ENCODE results near the gene ACAP3.

The ACAP3 gene

DNA sequence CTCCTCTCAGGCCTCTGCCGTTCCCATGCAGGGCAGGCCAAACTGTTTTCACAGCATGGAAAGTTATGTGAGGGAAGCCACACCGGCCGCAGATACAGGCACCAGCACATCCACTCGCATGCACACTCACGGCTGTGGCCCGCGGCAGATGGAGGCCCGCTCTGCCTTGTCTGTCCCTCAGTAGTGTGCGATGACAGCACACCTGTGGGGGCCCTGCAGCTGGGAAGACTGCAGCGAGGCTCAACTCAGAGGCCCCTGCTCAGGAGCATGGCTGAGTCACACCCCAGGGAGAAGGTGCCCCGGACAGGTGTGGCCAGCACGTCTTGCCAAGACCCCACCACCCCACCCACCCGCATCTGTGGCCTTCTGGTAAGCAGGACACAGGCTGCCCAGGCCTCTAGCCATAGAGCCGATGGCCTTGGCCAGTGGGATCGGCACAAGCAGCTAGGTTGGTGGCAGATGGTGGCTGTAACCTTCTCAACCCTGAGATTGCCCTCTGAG is 32.7 kb downstream of the ACAP3 start:
- Histone ChIP-seq H3K4me1 (ENCODE audit: control insufficient read depth, insufficient read depth, low read length) (no peaks in the 10 kb centered on the region), H3K36me3 (ENCODE audit: control insufficient read depth, insufficient read depth, low read length) (peaks cover 7% of the 10 kb centered on the region; the same call in 1 of the 2 replicates), H3K9me3 (ENCODE audit: control insufficient read depth, insufficient read depth, low read length) (no peaks in the 10 kb centered on the region), H3K27me3 (ENCODE audit: control insufficient read depth, insufficient read depth, low read length) (no peaks in the 10 kb centered on the region; the same call in 1 of the 2 replicates), H3K4me3 (ENCODE audit: low read depth, low read length) (no peak overlapping the region), H3K27ac (ENCODE audit: low read depth, low read length) (no peak overlapping the region), H3K9ac (ENCODE audit: low read depth, low read length) (no peak overlapping the region)

DNA sequence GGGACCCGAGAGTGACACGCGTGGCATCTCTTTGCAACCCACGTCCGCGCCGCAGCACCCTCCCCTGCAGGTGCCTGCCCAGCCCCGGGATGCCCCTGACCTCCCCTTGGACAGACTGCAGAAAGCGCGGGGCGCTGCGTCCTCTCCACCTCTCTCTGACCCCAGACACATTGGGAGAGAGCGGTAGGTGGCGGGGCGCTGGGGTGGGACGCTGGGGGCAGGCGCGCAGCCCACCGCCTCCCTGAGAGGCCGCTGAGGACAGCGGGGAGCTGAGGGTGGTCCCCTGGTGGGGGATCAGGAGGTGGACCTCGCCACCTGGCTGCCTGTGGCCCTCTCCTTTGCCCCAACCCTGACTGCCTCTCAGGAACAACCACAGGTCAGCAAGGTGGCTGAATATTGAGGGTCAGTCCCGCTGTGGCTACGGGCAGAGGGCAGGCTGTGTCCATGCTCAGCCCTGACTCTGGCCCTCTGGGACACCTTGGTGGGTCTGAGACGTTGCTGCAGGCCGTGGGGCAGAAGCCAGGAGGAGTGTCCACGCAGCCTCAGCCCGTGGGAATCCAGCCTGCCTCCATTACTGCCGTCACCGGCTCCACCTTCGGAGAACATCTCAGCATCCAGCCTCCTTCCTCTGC is 33.3 kb downstream of the ACAP3 start:
- H3K27me3 ChIP-seq (ENCODE audit: control insufficient read depth, insufficient read depth, low read length) = no peaks in the 10 kb centered on the region; the same call in 1 of the 2 replicates
- peak overlapping the region; percentile 73 for H3K4me3 ChIP-seq (ENCODE audit: low read depth, low read length)
- H3K36me3 ChIP-seq (ENCODE audit: control insufficient read depth, insufficient read depth, low read length) = peaks cover 7% of the 10 kb centered on the region; the same call in 1 of the 2 replicates
- H3K9ac ChIP-seq (ENCODE audit: low read depth, low read length) = no peak overlapping the region
- H3K27ac ChIP-seq (ENCODE audit: low read depth, low read length) = no peak overlapping the region
- no peaks in the 10 kb centered on the region for H3K9me3 ChIP-seq (ENCODE audit: control insufficient read depth, insufficient read depth, low read length)
- H3K4me1 ChIP-seq (ENCODE audit: control insufficient read depth, insufficient read depth, low read length) = no peaks in the 10 kb centered on the region

GRCh38 chr1:1273512-1274298 is 34.0 kb downstream of the ACAP3 start, which contains the start of gene UBE2J2:
Gene UBE2J2 (minus strand): TSS chr1:1273854. CDS start chr1:1267992, 5,862 bp downstream.
- peak within 1 kb of the TSS; percentile 77 for H3K27ac ChIP-seq (ENCODE audit: low read depth, low read length)
- H3K9ac ChIP-seq (ENCODE audit: low read depth, low read length) = peak within 1 kb of the TSS; percentile 85
- H3K9me3 ChIP-seq (ENCODE audit: control insufficient read depth, insufficient read depth, low read length) = no peaks in the 10 kb centered on the region
- H3K4me1 ChIP-seq (ENCODE audit: control insufficient read depth, insufficient read depth, low read length) = no peaks in the 10 kb centered on the region
- H3K27me3 ChIP-seq (ENCODE audit: control insufficient read depth, insufficient read depth, low read length) = no peaks in the 10 kb centered on the region; the same call in 1 of the 2 replicates
- peak within 1 kb of the TSS; percentile 73 for H3K4me3 ChIP-seq (ENCODE audit: low read depth, low read length)
- H3K36me3 ChIP-seq (ENCODE audit: control insufficient read depth, insufficient read depth, low read length) = peaks cover 7% of the 10 kb centered on the region; the same call in 1 of the 2 replicates

GRCh38 chr1:1273209-1273511 is 34.6 kb downstream of the ACAP3 start:
- H3K27ac ChIP-seq (ENCODE audit: low read depth, low read length) = peak overlapping the region; percentile 77
- no peaks in the 10 kb centered on the region for H3K4me1 ChIP-seq (ENCODE audit: control insufficient read depth, insufficient read depth, low read length)

GRCh38 chr1:1272341-1273208 is 35.2 kb downstream of the ACAP3 start:
- peak overlapping the region; percentile 77 for H3K27ac ChIP-seq (ENCODE audit: low read depth, low read length)
- H3K27me3 ChIP-seq (ENCODE audit: control insufficient read depth, insufficient read depth, low read length) = no peaks in the 10 kb centered on the region; the same call in 1 of the 2 replicates
- peak overlapping the region; percentile 85 for H3K9ac ChIP-seq (ENCODE audit: low read depth, low read length)
- H3K36me3 ChIP-seq (ENCODE audit: control insufficient read depth, insufficient read depth, low read length) = peaks cover 13% of the 10 kb centered on the region
- H3K9me3 ChIP-seq (ENCODE audit: control insufficient read depth, insufficient read depth, low read length) = no peaks in the 10 kb centered on the region
- peak overlapping the region; percentile 73 for H3K4me3 ChIP-seq (ENCODE audit: low read depth, low read length)
- no peaks in the 10 kb centered on the region for H3K4me1 ChIP-seq (ENCODE audit: control insufficient read depth, insufficient read depth, low read length)

More at GRCh38 chr1:1273209-1273511, 34.6 kb downstream of the ACAP3 start:
- Histone ChIP-seq H3K9ac (ENCODE audit: low read depth, low read length) (peak overlapping the region; percentile 85), H3K27me3 (ENCODE audit: control insufficient read depth, insufficient read depth, low read length) (no peaks in the 10 kb centered on the region; the same call in 1 of the 2 replicates), H3K9me3 (ENCODE audit: control insufficient read depth, insufficient read depth, low read length) (no peaks in the 10 kb centered on the region), H3K4me3 (ENCODE audit: low read depth, low read length) (peak overlapping the region; percentile 73), H3K36me3 (ENCODE audit: control insufficient read depth, insufficient read depth, low read length) (peaks cover 8% of the 10 kb centered on the region)

DNA sequence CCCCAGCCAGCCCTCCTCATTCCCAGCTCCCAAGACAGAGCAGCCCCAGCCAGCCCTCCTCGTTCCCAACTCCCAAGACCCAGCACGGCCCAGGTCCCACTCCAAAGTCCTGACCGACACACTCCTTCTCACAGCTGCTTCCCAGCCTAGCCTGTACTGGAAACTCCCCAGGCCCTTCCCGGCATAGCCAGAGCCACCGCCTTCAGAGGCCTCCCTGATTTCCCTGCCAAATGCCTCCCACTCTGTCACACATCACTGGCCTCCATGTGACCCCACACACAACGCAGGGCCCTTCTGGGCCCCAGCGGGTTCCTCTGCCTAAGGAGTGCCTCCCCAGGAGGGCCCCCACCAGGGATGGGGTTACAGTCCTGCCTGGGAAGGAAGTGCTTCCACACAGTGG is 36.9 kb downstream of the ACAP3 start:
- Histone ChIP-seq H3K9ac (ENCODE audit: low read depth, low read length) (no peak overlapping the region), H3K27me3 (ENCODE audit: control insufficient read depth, insufficient read depth, low read length) (no peaks in the 10 kb centered on the region; the same call in 1 of the 2 replicates), H3K36me3 (ENCODE audit: control insufficient read depth, insufficient read depth, low read length) (peaks cover 24% of the 10 kb centered on the region), H3K4me3 (ENCODE audit: low read depth, low read length) (no peak overlapping the region), H3K4me1 (ENCODE audit: control insufficient read depth, insufficient read depth, low read length) (no peaks in the 10 kb centered on the region), H3K9me3 (ENCODE audit: control insufficient read depth, insufficient read depth, low read length) (no peaks in the 10 kb centered on the region), H3K27ac (ENCODE audit: low read depth, low read length) (no peak overlapping the region)

DNA sequence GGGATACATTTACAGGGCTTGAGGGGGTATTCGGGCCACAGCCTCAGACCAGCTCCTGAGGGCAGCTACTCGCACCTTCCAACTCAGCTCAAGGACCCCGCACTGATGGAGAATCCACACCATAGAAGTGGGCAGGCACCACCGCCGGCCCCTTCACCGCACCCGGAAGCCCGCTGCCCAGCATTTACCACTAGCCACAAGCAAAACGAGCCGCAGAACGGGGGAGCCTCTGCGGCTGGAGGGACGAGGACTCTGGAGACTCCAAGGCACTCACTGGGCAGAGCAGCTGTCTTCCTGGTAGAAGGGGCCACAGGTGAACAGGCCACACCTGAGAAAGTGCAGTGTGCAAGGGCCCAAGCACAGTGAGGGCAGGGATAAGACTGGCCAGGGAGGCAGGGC is 39.4 kb downstream of the ACAP3 start:
- no peaks in the 10 kb centered on the region for H3K9me3 ChIP-seq (ENCODE audit: control insufficient read depth, insufficient read depth, low read length)
- no peaks in the 10 kb centered on the region for H3K4me1 ChIP-seq (ENCODE audit: control insufficient read depth, insufficient read depth, low read length)
- H3K27ac ChIP-seq (ENCODE audit: low read depth, low read length) = no peak overlapping the region
- no peak overlapping the region for H3K4me3 ChIP-seq (ENCODE audit: low read depth, low read length)
- H3K36me3 ChIP-seq (ENCODE audit: control insufficient read depth, insufficient read depth, low read length) = peaks cover 48% of the 10 kb centered on the region
- H3K9ac ChIP-seq (ENCODE audit: low read depth, low read length) = no peak overlapping the region
- no peaks in the 10 kb centered on the region for H3K27me3 ChIP-seq (ENCODE audit: control insufficient read depth, insufficient read depth, low read length)

- H3K4me3 ChIP-seq (ENCODE audit: low read depth, low read length) = no peak overlapping the region
- peaks cover 54% of the 10 kb centered on the region for H3K36me3 ChIP-seq (ENCODE audit: control insufficient read depth, insufficient read depth, low read length)
- no peak overlapping the region for H3K9ac ChIP-seq (ENCODE audit: low read depth, low read length)
- H3K27me3 ChIP-seq (ENCODE audit: control insufficient read depth, insufficient read depth, low read length) = no peaks in the 10 kb centered on the region
- no peaks in the 10 kb centered on the region for H3K9me3 ChIP-seq (ENCODE audit: control insufficient read depth, insufficient read depth, low read length)
- no peak overlapping the region for H3K27ac ChIP-seq (ENCODE audit: low read depth, low read length)
- no peaks in the 10 kb centered on the region for H3K4me1 ChIP-seq (ENCODE audit: control insufficient read depth, insufficient read depth, low read length)
Measured at GRCh38 chr1:1267488-1268283, 40.0 kb downstream of the ACAP3 start.

DNA sequence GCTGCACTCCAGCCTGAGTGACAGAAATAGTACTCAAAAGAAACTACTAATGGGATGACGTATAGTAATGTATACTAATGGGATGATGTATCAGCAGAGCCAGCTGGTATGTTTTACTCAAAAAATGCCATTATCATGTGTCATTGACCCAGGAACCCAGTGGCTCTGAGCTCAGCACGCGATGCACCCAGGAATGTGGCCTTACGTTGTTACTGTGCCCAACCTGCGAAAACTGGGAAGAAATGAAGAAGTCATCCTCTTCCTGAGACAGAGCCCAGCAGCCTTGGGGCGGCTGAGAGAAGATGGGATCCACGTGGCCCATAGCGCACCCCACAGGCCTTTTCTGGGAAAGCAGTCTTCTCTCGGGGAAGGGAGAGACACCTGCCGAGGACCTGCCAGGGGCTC is 42.9 kb downstream of the ACAP3 start:
- Histone ChIP-seq H3K36me3 (ENCODE audit: control insufficient read depth, insufficient read depth, low read length) (peaks cover 66% of the 10 kb centered on the region), H3K9me3 (ENCODE audit: control insufficient read depth, insufficient read depth, low read length) (no peaks in the 10 kb centered on the region), H3K9ac (ENCODE audit: low read depth, low read length) (no peak overlapping the region), H3K27ac (ENCODE audit: low read depth, low read length) (no peak overlapping the region), H3K4me3 (ENCODE audit: low read depth, low read length) (no peak overlapping the region), H3K27me3 (ENCODE audit: control insufficient read depth, insufficient read depth, low read length) (no peaks in the 10 kb centered on the region), H3K4me1 (ENCODE audit: control insufficient read depth, insufficient read depth, low read length) (no peaks in the 10 kb centered on the region)

DNA sequence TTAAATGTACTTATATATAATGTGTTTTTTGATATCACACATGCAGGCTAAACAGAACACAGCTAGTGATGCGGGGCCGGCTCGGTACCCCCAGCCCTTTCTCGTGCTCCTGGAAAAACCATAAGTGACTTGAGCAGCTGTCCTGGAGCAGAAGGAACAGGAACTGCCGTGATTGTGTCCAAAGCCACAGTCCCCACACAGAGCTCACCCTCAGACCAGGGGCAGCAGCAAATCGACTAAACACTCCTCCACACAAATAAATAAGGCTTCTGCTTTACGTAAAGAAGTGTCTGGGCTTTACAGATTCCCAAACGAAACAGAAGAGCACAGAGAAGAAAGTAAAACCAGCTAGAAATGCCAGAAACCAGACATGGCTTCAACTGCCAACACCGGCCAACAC is 43.7 kb downstream of the ACAP3 start:
- no peak overlapping the region for H3K9ac ChIP-seq (ENCODE audit: low read depth, low read length)
- peaks cover 73% of the 10 kb centered on the region for H3K36me3 ChIP-seq (ENCODE audit: control insufficient read depth, insufficient read depth, low read length)
- H3K4me3 ChIP-seq (ENCODE audit: low read depth, low read length) = no peak overlapping the region
- no peaks in the 10 kb centered on the region for H3K9me3 ChIP-seq (ENCODE audit: control insufficient read depth, insufficient read depth, low read length)
- H3K4me1 ChIP-seq (ENCODE audit: control insufficient read depth, insufficient read depth, low read length) = no peaks in the 10 kb centered on the region
- no peaks in the 10 kb centered on the region for H3K27me3 ChIP-seq (ENCODE audit: control insufficient read depth, insufficient read depth, low read length)
- no peak overlapping the region for H3K27ac ChIP-seq (ENCODE audit: low read depth, low read length)

Measured in HUES48 (cell line).